T1000 (cell line): ENCODE measurements around the gene FOXO1.

Experiments used
- DNase-seq: peaks from one replicate; lab custom pipeline; 2025; ENCODE audit warnings: mixed read lengths; lab: John Stamatoyannopoulos, UW

The FOXO1 gene

DNA sequence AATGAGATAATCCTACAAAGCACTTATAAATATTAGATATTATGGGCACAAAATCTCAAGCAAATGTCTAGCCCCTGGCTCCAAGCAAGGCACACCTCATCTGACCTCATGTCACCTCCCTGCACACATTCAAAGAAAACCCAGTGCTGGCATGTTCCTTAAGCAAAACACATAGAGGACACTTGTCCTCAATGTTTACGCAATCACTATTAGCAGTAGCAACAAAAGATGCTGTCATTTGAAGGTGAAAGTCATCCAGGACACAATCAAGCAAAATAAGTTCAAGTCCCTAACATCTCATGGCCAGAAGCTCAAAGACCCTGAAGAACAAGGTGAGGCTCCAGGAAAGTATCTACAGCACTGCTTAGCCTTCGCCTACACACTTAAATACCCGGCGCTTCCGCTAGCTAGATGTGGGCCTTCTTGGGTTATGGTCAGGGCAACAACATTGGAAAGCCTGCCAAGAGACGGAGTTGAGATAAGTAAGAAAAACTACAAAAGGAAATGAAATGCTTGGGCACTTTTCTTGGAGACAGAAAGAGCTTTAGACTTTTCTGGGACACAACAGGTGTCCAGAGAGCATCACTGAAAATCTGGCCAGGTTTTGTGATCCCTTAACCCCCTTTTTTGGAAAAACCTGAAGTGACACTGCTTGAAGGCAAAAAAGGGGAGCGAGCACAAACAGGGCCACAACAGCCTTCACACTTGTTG lies 85.7 kb downstream of the FOXO1 start:
- no peak for DNase-seq

DNA sequence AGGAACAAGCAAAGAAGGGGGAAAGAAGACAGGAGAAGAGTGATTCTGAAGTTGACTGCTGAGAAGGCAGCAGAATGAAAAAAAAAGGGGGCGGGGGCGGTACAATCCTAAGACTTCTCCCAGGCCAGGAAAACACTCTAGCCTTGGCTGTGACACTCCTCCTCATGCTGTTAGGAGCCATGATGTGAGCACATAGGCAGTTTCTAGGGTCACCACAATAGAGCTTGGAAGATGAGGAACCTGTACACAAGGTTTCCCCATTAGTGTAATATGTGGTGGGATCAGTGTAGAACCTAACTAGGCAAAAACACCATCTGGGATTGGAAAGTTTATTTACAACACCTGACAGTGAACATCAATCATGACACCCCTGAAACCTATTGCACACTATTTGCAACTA lies 86.9 kb downstream of the FOXO1 start:
- no peak for DNase-seq

DNA sequence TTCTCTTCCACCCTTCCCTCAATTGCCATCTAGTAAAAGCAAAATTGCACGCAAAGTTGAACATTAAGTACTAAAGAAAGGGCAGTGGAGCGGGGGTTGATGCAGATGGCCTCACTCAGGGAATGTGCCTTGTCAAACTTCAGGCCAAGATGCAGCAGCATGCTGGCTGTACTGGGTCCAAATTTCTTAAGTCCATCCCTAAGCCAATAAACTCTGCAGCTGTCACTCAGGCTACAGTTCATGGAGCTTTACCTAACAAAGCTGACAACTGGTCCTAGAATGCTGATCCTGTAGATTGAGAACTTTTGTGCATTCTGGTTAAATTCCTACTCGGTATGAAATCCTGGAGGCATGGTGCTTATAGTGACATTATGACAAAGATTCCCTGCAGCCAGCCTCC lies 88.4 kb downstream of the FOXO1 start:
- DNase-seq = no peak

DNA sequence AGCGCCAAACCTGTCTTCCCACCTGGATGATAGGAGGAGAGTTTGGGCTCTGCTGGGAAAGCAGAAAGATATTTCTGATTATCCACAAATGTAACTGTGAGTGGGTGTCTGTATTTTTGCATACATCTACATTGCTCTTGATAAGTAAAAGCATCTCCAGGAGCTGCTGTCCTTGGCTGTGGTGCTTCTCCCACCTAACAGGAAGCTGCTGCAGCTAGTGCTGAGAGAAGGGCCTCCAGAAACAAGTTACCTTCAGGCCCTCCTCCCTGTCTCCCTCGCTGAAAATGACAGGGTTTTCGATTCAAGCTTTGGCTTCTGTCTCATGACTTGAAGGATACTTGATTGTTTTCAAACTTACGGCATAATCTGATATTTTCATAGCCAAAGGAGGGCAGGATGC lies 90.1 kb downstream of the FOXO1 start:
- DNase-seq = no peak

DNA sequence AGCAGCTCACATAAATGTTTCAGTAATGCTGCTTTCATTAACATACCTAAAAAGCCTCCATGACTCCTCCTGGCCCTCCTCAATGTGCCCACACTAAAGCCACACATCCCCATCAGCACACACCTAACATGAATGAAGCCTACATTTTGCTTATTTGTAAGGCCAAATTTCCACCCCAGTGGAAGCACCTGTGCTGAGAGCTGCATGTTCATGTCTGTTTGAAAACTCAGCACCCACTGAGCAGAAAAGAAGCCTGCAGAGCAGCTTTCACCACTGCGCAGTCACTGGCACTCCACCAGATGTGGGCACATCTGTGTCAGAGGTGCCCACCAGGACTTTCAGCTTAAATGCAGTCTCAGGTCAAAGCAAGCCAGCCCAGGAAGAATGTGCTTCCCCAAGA lies 93.5 kb downstream of the FOXO1 start:
- DNase-seq = no peak

DNA sequence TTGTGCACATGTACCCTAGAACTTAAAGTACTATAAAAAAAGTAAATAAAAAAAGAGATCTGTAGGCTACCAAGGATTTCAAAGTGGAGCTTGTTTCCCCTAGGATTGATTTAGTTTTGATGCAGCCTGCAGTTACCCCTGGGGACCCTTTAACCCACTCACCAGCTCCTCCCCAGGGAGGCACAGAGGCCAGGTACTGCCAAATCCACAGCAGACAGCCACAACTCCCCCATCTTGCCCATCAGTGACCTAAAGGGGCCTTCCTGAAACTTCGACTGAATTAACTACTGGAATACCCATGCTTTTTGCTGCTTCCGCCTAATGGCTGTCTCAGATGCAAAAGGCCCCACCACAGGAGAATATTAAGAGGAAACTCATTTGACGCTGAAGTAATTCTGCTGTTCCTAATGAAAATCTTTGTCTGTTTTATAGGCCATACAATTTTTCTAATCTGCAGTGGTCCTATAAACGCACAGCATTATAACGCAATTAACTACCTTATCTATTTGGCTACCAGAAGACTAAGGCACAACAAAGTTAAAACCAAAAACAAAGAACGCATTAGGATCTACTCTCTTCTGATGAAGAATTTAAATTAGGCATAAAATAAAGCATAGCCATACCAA lies 95.0 kb downstream of the FOXO1 start:
- no peak for DNase-seq

DNA sequence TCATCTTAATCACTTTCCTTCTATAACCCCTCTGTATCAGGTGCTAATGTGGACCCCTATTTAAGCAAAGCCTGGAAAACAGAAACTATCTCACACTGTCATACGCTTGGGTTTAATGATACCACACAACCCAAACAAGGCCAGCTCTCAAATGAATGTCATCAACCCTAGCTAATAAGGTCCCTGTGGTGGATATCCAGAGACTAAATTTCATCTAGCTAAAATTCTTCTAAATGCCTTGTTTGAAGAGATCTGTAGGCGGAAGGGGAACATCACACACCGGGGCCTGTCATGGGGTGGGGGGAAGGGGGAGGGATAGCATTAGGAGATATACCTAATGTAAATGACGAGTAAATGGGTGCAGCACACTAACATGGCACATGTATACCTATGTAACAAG lies 95.5 kb downstream of the FOXO1 start:
- no peak for DNase-seq

DNA sequence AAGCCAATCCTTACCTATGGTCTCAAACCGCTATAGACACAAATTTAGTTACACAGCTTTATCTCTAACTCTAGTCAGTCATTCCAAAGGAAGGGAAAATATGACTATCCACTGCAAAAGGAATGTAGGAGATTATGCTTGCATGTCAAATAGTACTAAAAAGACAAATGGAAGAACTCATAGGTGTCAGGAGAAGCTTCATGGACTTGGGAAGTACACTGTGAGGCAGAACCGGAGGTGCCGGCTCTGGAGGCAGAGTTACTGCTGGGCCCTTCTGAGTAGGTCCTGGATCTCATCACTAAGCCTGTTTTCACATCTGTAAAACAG lies 97.5 kb downstream of the FOXO1 start:
- DNase-seq = no peak

DNA sequence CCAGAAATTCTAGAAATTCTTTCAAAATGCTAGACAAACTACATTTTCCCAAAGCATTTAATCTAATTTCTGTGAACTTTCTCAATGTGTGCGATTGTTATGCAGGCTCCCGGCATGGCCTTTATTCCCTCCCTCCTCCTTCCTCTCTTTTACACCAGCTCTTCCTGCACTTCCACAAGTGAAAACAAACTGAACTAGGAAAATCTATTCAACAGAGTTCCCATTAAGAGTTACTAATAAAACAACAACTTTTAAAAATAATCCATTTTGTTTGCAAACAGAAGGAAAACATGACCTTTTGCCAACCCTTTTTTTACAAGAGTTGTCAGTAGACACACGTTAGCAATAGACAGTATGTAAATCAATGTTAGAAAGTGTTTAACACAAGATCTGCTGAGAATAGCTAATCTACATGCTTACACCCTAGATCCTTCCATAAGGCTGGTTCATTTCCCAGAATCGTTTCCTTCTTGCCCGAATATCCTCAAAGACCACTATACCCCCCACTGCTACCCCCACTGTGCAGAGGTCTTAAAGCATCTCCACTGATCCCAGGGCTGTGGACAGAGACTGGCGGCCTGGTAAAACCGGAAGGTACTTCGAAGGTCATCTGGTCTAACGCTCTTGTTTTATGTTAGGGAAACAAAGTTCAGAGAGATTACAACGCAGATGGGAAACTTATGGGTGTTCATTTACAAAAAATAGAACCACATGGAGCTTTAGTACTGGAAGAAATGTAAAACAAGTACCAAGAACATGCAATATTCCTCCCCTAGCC lies 98.0 kb downstream of the FOXO1 start:
- DNase-seq = no peak

DNA sequence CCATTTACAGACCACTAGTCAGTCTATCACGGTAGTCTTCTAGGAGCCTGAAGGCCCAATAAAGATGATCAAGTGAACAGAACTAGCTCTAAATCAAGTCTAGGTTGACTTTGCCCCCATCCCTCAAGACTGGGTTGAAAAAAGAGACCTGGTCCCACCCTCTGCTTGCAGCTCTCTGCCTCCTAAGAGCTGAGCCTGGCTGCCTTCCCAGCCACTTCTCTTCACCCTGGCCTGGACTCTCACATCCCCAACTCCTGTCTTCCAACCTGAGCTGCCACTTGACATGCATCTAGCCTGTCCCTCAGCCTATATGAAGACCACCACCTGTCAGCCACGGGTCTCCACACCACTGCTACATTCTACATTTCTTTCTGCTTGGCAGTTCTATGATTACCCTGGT lies 99.6 kb downstream of the FOXO1 start:
- no peak for DNase-seq

DNA sequence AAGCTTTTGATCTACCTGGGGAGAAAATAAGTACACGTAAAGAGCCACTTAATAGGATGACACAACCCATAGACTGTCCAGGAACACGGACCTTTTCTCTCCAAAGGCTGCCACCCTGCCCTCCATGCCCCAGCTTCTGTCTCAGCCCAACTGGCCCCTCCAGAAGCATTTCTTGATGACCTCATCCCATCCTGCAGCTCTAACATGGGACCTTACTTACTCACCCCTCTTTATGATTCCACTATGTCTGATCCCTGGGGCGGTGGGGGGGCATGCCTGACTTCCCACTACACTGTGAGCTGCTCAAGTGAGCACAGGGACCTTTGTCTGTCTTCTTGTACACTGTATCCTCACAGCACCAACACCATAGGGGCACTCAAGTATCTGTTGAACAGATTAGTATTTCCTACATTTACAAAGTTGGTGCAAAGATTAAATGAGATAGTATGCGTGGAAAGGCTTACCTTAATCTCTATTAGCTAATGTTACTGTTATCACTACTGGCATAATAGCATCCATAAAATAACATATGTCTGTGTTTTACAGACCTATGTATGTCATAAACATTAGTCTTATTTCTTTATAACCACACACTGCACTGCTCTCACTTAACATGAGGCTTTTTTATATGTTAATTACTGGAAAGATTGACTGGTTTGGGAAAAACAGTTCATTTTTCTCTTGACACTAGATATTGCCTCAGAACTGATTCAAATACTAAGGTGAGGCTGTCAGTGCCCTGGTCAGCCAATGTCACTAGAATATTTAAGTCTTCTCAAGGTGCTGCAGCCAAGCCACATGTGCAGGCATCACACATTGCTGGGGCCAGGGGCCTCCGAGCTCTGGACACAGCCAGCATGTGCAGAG lies 100.9 kb downstream of the FOXO1 start:
- DNase-seq = no peak

DNA sequence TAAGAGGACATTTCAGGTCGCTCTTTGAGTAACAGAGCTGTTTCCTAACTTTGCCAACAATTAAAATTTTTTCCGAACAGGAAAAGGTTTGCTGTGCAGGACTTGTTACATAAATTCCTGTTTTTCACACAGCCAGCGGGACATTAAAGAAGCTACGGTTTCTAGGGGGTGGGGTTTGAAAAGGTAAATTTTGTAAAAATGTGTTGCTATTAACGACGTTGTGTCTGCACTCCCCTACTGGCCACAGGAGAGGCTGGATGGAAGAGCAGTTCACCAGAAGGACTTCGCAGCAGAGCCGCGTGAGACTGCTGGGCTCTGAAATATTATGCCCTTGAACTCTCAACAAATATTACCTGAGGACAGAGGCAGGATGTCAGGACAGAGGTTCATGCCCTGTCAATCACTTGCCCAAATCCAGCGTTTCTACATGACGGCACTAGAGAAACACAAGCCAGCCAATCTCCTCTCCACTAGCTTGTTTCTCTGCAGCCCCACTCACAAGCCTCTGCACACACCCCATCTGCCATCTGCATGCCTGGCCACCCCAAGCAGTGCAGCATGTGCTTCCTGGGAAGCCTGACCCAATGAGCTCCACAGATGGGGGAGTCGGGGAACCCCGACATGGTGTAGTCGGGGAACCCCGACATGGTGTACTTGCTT lies 102.0 kb downstream of the FOXO1 start:
- no peak for DNase-seq

DNA sequence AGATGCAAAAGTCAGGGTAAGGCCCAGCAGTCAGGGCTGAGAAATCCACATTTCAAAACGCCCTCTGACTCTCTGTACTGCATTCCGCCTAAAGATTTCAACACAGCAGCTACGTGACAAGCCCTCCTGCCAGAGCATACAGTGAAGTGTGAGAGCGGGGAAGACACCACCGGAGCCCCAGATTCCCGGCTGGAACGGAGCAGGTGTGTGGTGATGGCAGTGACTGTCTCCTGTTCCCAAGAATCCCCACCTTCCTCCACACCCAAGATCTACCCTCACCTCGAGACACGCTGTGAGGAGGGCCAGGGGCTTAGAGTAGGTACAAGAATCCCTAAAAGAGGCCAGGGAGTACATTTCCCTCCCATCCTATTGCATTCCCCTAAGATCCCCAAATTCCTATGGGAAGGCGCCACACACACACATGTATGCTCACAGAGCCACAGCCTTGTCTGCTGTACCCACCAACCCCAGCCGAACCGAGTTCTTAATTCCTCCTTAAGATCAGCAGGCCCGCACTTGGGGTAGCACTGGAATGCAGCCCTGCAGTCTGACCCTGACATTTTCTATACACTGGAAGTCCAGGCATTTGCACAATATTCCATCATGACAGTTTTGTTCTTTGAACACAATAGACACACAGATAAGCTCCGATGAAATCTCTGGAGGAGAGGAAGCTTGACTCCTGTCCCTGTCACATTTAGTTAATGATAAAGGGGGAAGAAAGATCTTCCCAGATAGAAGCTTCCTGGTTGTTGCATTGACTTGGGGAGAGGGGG lies 102.9 kb downstream of the FOXO1 start:
- DNase-seq = no peak

DNA sequence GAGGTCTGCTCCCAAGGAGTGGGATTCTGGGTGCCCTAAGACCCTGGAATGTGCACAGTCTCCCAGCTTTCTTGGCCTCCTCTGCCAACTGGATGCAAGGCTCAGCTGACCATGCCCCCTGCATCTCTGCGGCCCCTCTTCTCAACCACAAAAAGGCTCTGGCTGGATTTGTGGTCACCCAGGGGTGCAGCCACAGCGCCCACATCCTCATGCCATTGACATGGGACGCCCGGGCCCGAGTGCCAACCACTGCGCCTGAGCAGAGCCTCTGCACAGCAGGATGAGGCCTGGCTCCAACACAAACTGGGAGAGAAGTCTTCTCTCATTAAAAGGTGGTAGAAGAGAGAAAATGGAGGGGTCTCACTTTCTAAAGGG lies 103.5 kb downstream of the FOXO1 start:
- DNase-seq = no peak

DNA sequence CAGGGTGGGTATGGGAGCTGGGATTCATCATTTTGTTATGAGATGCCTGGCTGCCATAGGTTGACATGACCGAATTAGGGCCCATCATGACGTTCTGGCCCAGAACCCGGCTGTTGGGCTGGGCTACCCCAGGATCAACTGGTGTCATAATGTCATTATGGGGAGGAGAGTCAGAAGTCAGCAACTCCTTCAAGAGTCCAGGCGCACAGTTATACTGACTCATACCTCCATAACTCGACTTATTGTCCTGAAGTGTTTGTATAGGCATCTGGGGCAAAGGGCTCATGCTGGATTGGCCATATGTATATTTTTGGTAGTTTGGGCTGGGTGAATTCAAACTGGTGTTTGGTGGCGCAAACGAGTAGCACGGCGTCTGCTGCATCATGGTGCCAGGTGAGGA lies 106.5 kb downstream of the FOXO1 start:
- no peak for DNase-seq

DNA sequence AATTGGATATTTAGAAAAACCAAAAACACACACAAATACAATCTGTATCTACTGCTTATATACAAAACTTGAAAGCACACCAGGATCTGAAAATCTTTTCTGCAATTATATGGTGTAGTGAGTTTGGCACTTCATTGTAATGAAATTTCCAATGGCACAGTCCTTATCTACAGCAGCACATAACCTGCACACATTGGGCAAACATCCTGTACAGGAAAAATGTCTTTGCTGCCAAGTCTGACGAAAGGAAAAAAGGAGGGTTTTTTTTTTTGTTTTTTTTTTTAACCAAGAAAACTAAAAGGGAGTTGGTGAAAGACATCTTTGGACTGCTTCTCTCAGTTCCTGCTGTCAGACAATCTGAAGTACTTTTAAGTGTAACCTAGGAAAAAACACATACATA lies 107.8 kb downstream of the FOXO1 start:
- no peak for DNase-seq

DNA sequence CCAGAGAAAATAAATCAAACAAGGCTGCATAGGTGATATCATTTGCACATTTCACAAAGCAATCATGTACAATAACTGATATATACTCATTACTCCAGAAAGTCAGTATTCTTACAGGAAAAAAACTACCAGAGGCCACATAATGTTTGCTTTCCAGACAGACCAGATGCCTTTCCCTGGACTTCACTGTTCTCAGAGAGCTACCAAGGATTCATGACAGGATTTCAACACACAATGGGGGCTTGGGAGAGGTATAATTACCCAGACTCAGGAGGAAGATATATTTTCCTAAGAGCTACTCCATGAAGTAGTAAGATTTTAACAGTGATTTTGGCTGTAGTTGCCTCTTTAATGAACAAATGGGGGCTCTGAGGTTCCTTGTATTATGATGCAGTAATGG lies 110.0 kb downstream of the FOXO1 start:
- no peak for DNase-seq

DNA sequence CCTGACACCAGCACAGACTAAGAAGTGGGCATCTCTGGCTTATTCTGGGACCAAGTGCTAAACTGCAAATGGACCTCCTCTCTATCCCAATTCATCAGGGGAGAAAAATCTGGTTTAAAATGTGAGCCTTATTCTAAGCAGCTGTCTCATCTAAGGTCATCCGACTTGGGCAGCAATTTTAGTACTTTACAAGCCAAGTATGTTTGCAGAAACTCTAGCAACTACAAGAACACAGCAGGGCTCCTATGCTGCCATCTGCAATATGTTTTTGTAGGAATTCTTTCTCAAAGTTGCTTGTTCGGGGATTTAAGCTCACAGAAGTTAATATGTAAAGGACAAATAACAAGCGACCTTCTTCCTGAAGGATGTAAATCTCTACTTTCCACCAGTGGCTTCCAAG lies 113.1 kb downstream of the FOXO1 start:
- DNase-seq = no peak

DNA sequence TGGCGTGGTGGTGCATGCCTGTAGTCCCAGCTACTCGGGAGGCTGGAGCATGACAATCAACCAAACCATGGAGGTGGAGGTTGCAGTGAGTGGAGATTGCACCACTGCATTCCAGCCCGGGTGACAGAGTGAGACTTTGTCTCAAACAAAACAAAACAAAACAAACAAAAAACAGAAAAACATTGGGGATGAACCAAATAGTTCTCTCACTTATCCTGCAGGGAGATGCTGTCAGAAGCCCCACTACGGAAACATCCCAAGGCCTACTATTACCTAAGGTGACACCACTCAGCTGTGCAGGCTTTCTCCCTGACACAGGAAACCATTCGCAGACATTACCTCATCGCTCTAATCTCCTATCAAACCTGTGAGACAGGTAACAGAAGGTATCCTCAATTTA lies 113.5 kb downstream of the FOXO1 start:
- DNase-seq = no peak

DNA sequence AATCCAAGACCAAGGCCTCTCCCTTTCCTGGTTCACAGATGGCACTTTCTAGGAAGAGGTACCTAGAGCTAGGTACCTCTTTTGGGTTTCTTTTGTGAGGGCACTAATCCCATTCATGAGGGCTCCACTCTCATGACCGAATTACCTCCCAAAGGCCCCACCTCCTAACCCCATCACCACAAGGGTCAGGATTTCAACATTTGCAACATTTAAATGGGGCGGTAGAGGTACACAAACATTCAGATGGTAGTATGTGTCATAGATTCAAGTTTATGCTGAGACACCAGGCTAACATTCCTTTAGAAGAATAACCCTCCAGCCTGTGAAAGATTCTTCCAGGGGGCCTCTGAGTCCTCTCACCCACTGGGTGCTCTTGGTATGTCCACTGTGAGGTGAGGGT lies 116.3 kb downstream of the FOXO1 start:
- DNase-seq = no peak

DNA sequence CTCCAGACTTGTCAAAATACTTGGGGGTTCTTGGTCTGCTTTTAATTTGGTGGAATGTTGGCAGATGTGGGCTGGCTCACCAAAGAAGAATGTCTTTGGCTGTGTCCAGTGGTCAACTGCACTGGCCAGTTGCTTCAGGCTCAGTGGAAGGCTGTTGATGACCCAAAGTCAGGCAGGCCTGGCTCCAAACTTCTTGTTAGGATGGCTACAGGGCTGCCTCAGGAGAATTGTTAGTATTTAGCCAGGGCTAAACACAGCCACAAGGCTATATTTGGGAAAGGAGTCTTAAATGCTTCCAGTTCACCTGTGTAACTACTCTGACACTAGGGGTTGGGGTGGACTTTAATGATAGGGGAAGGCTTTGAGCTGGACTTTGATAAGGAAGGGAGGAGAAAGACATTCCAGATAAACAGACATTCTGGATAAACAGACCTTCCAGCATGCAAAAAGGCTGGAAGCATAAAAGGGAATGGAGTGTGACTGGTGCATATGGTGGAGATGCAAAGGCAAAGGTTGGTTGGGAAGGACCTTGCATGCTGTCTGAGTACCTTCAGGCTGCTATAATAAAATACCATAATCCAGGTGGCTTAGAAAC lies 116.8 kb downstream of the FOXO1 start:
- no peak for DNase-seq
